ENCODE data around the gene ORAI3. TPM values are rescaled to one million over a fixed set of nuclear protein-coding genes. Genes with fewer than 3 reads are reported as not detected.

Gene ORAI3
- total RNA-seq, 1 donor from 2014 or later, result 30.2 TPM

DNA sequence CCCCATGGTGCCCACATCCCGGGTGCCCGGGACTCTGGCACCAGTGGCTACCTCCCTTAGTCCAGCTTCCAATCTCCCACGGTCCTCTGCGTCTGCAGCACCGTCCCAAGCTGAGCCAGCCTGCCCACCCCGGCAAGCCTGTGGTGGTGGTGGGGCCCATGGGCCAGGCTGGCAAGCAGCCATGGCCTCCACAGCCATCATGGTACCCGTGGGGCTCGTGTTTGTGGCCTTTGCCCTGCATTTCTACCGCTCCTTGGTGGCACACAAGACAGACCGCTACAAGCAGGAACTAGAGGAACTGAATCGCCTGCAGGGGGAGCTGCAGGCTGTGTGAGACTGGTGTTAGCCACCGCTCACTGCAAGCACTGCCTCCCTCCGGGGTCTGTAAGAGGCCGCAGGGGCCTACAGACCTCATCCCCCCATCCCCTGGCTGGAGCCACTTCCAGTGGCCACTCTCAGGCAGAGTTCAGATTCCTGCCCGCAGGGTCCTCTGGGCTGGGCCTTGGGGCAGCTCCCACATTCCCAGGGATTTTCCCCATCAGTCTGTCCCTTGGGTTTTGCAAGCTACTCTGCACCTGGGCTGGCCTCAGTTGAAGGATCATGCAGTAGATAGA is 4.8 kb downstream of the ORAI3 start:
- Histone ChIP-seq H3K4me3 (no peak overlapping the region), H3K36me3 (no peaks in the 10 kb centered on the region), H3K4me1 (peaks cover 50% of the 10 kb centered on the region), H3K27me3 (ENCODE audit: low read depth) (no peaks in the 10 kb centered on the region), H3K27ac (no peak overlapping the region), H3K9me3 (no peaks in the 10 kb centered on the region)
- ATAC-seq (no peak), DNase-seq (peak; percentile 69)
- intact Hi-C loops (cut with DNase I), result no loop called here
- TF ChIP-seq CTCF (IDR thresholded peaks at IDR 0.05), result peak; percentile 65

GRCh38 chr16:30954993-30955392 is 6.1 kb downstream of the ORAI3 start:
- intact Hi-C loops (cut with DNase I), result no loop called here

DNA sequence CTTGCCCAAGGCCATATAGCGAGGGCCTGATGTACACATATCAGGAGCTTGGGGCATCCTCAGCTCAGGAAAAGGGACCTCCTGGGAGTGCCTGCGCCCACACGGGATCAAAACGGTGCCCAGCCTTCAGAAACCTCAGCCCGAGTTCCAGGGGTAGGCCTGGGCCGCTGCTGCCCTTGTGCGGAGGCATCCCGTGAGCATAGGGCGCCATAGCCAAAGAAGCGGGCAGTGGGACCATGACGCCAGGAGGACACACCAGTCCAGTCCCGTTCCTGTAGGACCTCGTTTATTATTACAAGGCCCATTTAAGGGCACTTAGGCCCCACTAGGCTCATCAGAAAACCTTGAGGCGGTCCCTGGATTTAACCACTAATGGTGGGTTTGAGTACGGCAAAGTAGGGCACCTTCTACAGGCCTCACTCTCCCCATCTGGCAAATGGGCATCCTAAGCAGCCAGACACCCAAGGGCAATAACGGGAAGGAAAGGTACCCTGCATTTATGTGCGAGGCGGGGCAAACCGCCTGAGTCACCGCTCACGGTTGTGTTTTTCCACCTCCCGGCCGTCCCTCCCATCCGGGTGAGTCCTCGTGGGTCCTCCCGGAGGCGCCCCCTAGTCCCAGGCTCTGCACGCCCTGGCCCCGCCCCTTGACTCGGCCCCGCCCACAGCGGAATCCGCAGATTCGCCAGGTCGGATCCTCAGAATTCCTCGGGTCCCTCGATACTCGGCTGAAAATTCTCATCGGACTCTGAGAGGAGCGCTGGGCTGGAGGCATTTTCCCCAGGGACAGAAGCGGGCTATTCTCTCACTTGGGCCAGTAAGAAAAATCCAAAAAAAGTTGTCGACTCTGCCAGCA is 8.0 kb downstream of the ORAI3 start:
- Histone ChIP-seq H3K36me3 (peaks cover 28% of the 10 kb centered on the region), H3K9me3 (no peaks in the 10 kb centered on the region), H3K4me3 (peak overlapping the region; percentile 82), H3K27ac (peak overlapping the region; percentile 98), H3K4me1 (peaks cover 37% of the 10 kb centered on the region), H3K27me3 (ENCODE audit: low read depth) (no peaks in the 10 kb centered on the region)
- intact Hi-C loops (cut with DNase I), result no loop called here
- TF ChIP-seq CTCF (IDR thresholded peaks at IDR 0.05), result peak; percentile 39
- peak; percentile 87 for DNase-seq
- ATAC-seq, result peak; percentile 88

More at GRCh38 chr16:30954993-30955392, 6.1 kb downstream of the ORAI3 start:
- ATAC-seq, result no peak
- no peaks in the 10 kb centered on the region for H3K27me3 ChIP-seq (ENCODE audit: low read depth)
- H3K4me1 ChIP-seq, result peaks cover 56% of the 10 kb centered on the region
- H3K36me3 ChIP-seq, result peaks cover 10% of the 10 kb centered on the region
- no peak overlapping the region for H3K27ac ChIP-seq
- no peaks in the 10 kb centered on the region for H3K9me3 ChIP-seq
- no peak overlapping the region for H3K4me3 ChIP-seq
- no peak for DNase-seq
- no peak for TF ChIP-seq CTCF (IDR thresholded peaks at IDR 0.05)

DNA sequence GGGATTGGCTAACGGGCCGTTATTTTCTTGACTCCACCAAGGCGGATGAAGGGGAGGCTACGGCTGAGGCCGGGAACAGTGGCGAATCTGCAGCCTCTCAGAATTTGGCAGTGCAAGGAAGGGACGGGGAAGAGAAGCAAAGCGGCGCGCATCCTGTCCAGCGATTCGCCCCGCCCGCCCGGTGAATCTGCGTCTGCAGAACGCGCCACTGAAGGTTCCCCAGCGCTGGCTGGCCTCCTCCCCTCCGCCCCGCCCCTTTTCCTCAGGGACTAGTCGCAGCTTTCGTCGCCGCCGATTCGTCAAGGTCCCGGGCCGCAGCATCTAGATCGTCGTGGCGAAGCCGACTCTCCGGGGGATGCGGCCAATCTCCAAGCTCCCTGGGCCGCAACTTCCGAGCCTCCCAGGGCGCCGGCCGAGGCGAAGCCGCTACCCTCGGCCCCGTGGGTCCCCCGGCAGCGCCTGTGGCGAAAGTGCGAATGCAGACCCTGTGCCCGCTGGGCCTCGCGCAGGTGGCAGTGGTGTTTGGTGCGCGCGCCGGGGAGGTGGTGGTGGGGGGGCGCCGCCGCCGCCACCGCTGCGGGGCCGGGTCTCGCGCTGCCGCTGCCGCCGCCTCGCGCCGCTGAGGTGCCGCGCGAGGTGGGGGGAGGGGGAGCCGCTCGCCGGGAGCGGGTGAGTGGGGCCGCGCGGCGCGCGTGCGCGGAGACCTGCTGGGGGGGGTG is 8.7 kb downstream of the ORAI3 start, which contains the start of gene SETD1A:
TSS of gene SETD1A (plus strand) at position 299 of the 719 bp plus-strand sequence. CDS start 978 bp downstream, outside the sequence.
- intact Hi-C loops (cut with DNase I), result no loop called here
- peak; percentile 96 to 97 for ATAC-seq

More for the DNA sequence above, 8.7 kb downstream of the ORAI3 start, which contains the start of gene SETD1A:
- Histone ChIP-seq H3K4me1 (peaks cover 33% of the 10 kb centered on the region), H3K9me3 (no peaks in the 10 kb centered on the region), H3K36me3 (peaks cover 36% of the 10 kb centered on the region), H3K27me3 (ENCODE audit: low read depth) (no peaks in the 10 kb centered on the region), H3K4me3 (peak within 1 kb of the TSS; percentile 82), H3K27ac (peak within 1 kb of the TSS; percentile 98)
- TF ChIP-seq CTCF (IDR thresholded peaks at IDR 0.05), result no peak
- peak; percentile 99 for DNase-seq

Data from lower lobe of right lung (tissue), 2 donors.